ENCODE measurements around the gene SMAD6.

Gene SMAD6

DNA sequence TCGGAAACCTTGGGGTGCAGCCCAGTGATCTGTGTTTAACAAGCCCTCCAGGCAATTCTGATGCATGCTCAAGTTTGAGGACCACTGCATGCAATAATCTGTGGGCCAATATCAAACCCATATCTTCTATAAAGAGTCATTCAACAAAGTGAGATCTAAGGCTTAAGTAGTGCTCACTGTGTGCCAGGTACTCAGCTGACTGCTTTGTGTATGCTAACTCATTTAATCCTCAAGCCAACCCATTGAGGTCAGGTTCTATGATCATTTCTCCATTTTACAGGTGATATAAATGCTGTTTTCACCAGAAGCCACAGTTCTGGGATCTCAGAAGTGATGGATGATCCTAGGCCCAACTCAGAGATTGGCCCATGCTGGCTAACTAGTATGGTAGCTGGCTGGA, 101.7 kb downstream of the SMAD6 start:
- TF ChIP-seq POLR2AphosphoS5 (IDR thresholded peaks at IDR 0.05; ENCODE audit: low read depth, low read length), result no peak

- no peak for TF ChIP-seq TAF1 (IDR thresholded peaks at IDR 0.05; ENCODE audit: borderline replicate concordance, insufficient read depth, low read length)
- no peak for TF ChIP-seq FOXP2 (optimal IDR thresholded peaks at IDR 0.05; ENCODE audit: borderline replicate concordance, extremely low read depth, extremely low read length, insufficient read depth)
- no peak for TF ChIP-seq POLR2AphosphoS5 (IDR thresholded peaks at IDR 0.05; ENCODE audit: low read depth, low read length)
- TF ChIP-seq, protein P1, sequence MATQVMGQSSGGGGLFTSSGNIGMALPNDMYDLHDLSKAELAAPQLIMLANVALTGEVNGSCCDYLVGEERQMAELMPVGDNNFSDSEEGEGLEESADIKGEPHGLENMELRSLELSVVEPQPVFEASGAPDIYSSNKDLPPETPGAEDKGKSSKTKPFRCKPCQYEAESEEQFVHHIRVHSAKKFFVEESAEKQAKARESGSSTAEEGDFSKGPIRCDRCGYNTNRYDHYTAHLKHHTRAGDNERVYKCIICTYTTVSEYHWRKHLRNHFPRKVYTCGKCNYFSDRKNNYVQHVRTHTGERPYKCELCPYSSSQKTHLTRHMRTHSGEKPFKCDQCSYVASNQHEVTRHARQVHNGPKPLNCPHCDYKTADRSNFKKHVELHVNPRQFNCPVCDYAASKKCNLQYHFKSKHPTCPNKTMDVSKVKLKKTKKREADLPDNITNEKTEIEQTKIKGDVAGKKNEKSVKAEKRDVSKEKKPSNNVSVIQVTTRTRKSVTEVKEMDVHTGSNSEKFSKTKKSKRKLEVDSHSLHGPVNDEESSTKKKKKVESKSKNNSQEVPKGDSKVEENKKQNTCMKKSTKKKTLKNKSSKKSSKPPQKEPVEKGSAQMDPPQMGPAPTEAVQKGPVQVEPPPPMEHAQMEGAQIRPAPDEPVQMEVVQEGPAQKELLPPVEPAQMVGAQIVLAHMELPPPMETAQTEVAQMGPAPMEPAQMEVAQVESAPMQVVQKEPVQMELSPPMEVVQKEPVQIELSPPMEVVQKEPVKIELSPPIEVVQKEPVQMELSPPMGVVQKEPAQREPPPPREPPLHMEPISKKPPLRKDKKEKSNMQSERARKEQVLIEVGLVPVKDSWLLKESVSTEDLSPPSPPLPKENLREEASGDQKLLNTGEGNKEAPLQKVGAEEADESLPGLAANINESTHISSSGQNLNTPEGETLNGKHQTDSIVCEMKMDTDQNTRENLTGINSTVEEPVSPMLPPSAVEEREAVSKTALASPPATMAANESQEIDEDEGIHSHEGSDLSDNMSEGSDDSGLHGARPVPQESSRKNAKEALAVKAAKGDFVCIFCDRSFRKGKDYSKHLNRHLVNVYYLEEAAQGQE (IDR thresholded peaks at IDR 0.05; ENCODE audit: insufficient read depth in 1 of 2, low read depth in 2 of 2, low read length in 2 of 2), result no peak
- TF ChIP-seq SIN3A (IDR thresholded peaks at IDR 0.05; ENCODE audit: borderline replicate concordance, insufficient read depth, low read length), result no peak
Observed at GRCh38 chr15:66805202-66805885, 103.3 kb downstream of the SMAD6 start.

- TF ChIP-seq TAF1 (IDR thresholded peaks at IDR 0.05; ENCODE audit: borderline replicate concordance, insufficient read depth, low read length), result no peak
- TF ChIP-seq POLR2AphosphoS5 (IDR thresholded peaks at IDR 0.05; ENCODE audit: low read depth, low read length), result no peak
- TF ChIP-seq, protein P1 (IDR thresholded peaks at IDR 0.05; ENCODE audit: insufficient read depth in 1 of 2, low read depth in 2 of 2, low read length in 2 of 2), result no peak
- TF ChIP-seq SIN3A (IDR thresholded peaks at IDR 0.05; ENCODE audit: borderline replicate concordance, insufficient read depth, low read length), result no peak
- TF ChIP-seq FOXP2 (optimal IDR thresholded peaks at IDR 0.05; ENCODE audit: borderline replicate concordance, extremely low read depth, extremely low read length, insufficient read depth), result no peak
Observed at GRCh38 chr15:66808181-66808824, 106.3 kb downstream of the SMAD6 start.

- TF ChIP-seq FOXP2 (optimal IDR thresholded peaks at IDR 0.05; ENCODE audit: borderline replicate concordance, extremely low read depth, extremely low read length, insufficient read depth) (no peak), POLR2AphosphoS5 (IDR thresholded peaks at IDR 0.05; ENCODE audit: low read depth, low read length) (no peak), SIN3A (IDR thresholded peaks at IDR 0.05; ENCODE audit: borderline replicate concordance, insufficient read depth, low read length) (no peak), TAF1 (IDR thresholded peaks at IDR 0.05; ENCODE audit: borderline replicate concordance, insufficient read depth, low read length) (no peak)
- TF ChIP-seq, protein P1 (IDR thresholded peaks at IDR 0.05; ENCODE audit: insufficient read depth in 1 of 2, low read depth in 2 of 2, low read length in 2 of 2), result no peak
Observed at GRCh38 chr15:66809664-66810063, 107.6 kb downstream of the SMAD6 start.

- TF ChIP-seq TAF1 (IDR thresholded peaks at IDR 0.05; ENCODE audit: borderline replicate concordance, insufficient read depth, low read length), result no peak
- no peak for TF ChIP-seq SIN3A (IDR thresholded peaks at IDR 0.05; ENCODE audit: borderline replicate concordance, insufficient read depth, low read length)
- TF ChIP-seq, protein P1 (IDR thresholded peaks at IDR 0.05; ENCODE audit: insufficient read depth in 1 of 2, low read depth in 2 of 2, low read length in 2 of 2), result no peak
- TF ChIP-seq FOXP2 (optimal IDR thresholded peaks at IDR 0.05; ENCODE audit: borderline replicate concordance, extremely low read depth, extremely low read length, insufficient read depth), result no peak
- TF ChIP-seq POLR2AphosphoS5 (IDR thresholded peaks at IDR 0.05; ENCODE audit: low read depth, low read length), result no peak
Observed at GRCh38 chr15:66815318-66815717, 113.3 kb downstream of the SMAD6 start.

Measured in PFSK-1 (cell line).